Effector CD4-positive, alpha-beta T cell (primary cell): ENCODE results near the gene JUND.

Experiments
- DNase-seq: peaks from one replicate; pipeline ENCODE4 v3.0.0-alpha.2; 2020

Gene JUND

GRCh38 chr19:18289471-18290301, 8.3 kb upstream of the JUND start:
- DNase-seq: no peak

- DNase-seq: no peak
These were observed 6.7 kb upstream of the JUND start for GRCh38 chr19:18287836-18288772.

GRCh38 chr19:18286973-18287635, 5.7 kb upstream of the JUND start:
- no peak for DNase-seq

GRCh38 chr19:18284712-18285360, 3.4 kb upstream of the JUND start:
- no peak for DNase-seq

GRCh38 chr19:18283338-18283737, 1.9 kb upstream of the JUND start:
- DNase-seq: no peak

- DNase-seq: no peak
These were observed 1.3 kb upstream of the JUND start for GRCh38 chr19:18282788-18283141.

- no peak for DNase-seq
These were observed 782 bp upstream of the JUND start for GRCh38 chr19:18282021-18282787.

GRCh38 chr19:18280247-18281081, 958 bp downstream of the JUND start:
- DNase-seq: peak; percentile 66

GRCh38 chr19:18279516-18280246, 1.7 kb downstream of the JUND start:
- peak; percentile 81 for DNase-seq

- no peak for DNase-seq
These were observed 2.2 kb downstream of the JUND start for GRCh38 chr19:18279266-18279515.

- DNase-seq: peak; percentile 52
These were observed 2.7 kb downstream of the JUND start for GRCh38 chr19:18278521-18279265.

- DNase-seq: no peak
These were observed 6.6 kb downstream of the JUND start for GRCh38 chr19:18274781-18275356.

GRCh38 chr19:18274219-18274780, 7.1 kb downstream of the JUND start, which contains the start of gene IQCN:
Gene IQCN (minus strand): TSS chr19:18274452. CDS start chr19:18269478, 4,974 bp downstream.
- no peak for DNase-seq

GRCh38 chr19:18273561-18274218, 7.7 kb downstream of the JUND start:
- DNase-seq: no peak

GRCh38 chr19:18271433-18271841, 10.0 kb downstream of the JUND start:
- no peak for DNase-seq

- no peak for DNase-seq
These were observed 11.1 kb downstream of the JUND start for GRCh38 chr19:18270326-18270725.

GRCh38 chr19:18269070-18269723, 12.2 kb downstream of the JUND start:
- no peak for DNase-seq
